Sigmoid colon (tissue), 4 donors: ENCODE data around the gene ALKBH7.

Source experiments
- CTCF ChIP-seq, 4 experiments: fragments of 450-650 bp in 3 of 4; fragments of 200-600 bp in 1 of 4; IDR thresholded peaks; one replicate each; pipeline ENCODE4 v1.5.1; 2016 to 2019; ENCODE audit warnings: antibody characterized with exemption in 4 of 4, mild to moderate bottlenecking in 3 of 4, moderate library complexity in 2 of 4
- EP300 ChIP-seq, 4 donors: sonication (generic); formaldehyde crosslinking; IDR thresholded peaks; one replicate each; pipeline ENCODE4 v1.6.1; 2017; ENCODE audit warnings: antibody characterized with exemption in 4 of 4
- POLR2AphosphoS5 ChIP-seq, 4 donors: sonication (generic); formaldehyde crosslinking; IDR thresholded peaks; one replicate each; pipeline ENCODE4 v1.6.1; 2017; ENCODE audit warnings: antibody characterized with exemption in 4 of 4

- TF ChIP-seq CTCF (IDR thresholded peaks at IDR 0.05) (no peak), POLR2AphosphoS5 (IDR thresholded peaks at IDR 0.05) (no peak), EP300 (IDR thresholded peaks at IDR 0.05) (no peak)
Observed at GRCh38 chr19:6362351-6362801, 10.2 kb upstream of the ALKBH7 start.
